PC-9 (cell line): ENCODE data around the gene TADA2B. TPM values are rescaled to one million over a fixed set of nuclear protein-coding genes. Genes with fewer than 3 reads are reported as not detected.

Source experiments
- BruUV-seq: library from RNA; stranded (reverse); fragments of 400-500 nt; replicated peaks from 2 replicates; lab custom pipeline; 2021; lab: Mats Ljungman, UMichigan
- CTCF ChIA-PET: fragments of 300-600 bp; sonication (Branson Sonifier 250); formaldehyde crosslinking; loops from one replicate; lab custom pipeline; 2022; ENCODE audit warnings: antibody characterized with exemption; lab: Charles Lee
- POLR2A ChIA-PET: fragments of 300-600 bp; sonication (Branson Sonifier 250); formaldehyde crosslinking; loops from one replicate; lab custom pipeline; 2022; ENCODE audit warnings: antibody characterized with exemption; ENCODE audit not compliant: unreplicated experiment; lab: Charles Lee
- DNase-seq, 2 experiments: peaks; one replicate each; pipeline versions ENCODE4 v3.0.0 to v3.0.0-alpha.2; 2015 to 2022; ENCODE audit warnings: mixed read lengths in 1 of 2
- H2AFZ ChIP-seq: fragments of 200-600 bp; sonication (generic); 2 replicates; pipeline ENCODE4 v1.8.1; 2017; ENCODE audit warnings: antibody characterized with exemption
- H3F3A ChIP-seq: fragments of 200-600 bp; sonication (generic); 2 replicates; pipeline ENCODE4 v1.8.1; 2017; ENCODE audit warnings: antibody characterized with exemption, mild to moderate bottlenecking, low read depth; ENCODE audit not compliant: insufficient read depth
- H3K27ac ChIP-seq: fragments of 200-600 bp; sonication (generic); 2 replicates; pipeline ENCODE4 v1.6.1; 2016; ENCODE audit warnings: mixed run types
- H3K27me3 ChIP-seq: fragments of 200-600 bp; sonication (generic); 2 replicates; pipeline ENCODE4 v1.6.1; 2016; ENCODE audit warnings: low read depth, mixed run types; ENCODE audit not compliant: insufficient read depth
- H3K36me3 ChIP-seq: fragments of 200-600 bp; sonication (generic); 2 replicates; pipeline ENCODE4 v1.6.1; 2016; ENCODE audit warnings: low read depth, mixed run types
- H3K4me1 ChIP-seq: fragments of 200-600 bp; sonication (generic); replicated peaks from 2 replicates; pipeline ENCODE4 v1.6.1; 2016; ENCODE audit warnings: mixed run types; ENCODE audit not compliant: insufficient read depth
- H3K4me2 ChIP-seq: fragments of 200-600 bp; sonication (generic); 2 replicates; pipeline ENCODE4 v1.6.1; 2017; ENCODE audit warnings: mixed run types
- H3K4me3 ChIP-seq: fragments of 200-600 bp; sonication (generic); 2 replicates; pipeline ENCODE4 v1.6.1; 2016; ENCODE audit warnings: mixed run types
- H3K79me2 ChIP-seq: fragments of 200-600 bp; sonication (generic); 2 replicates; pipeline ENCODE4 v1.6.1; 2017; ENCODE audit warnings: low read depth, mixed run types
- H3K9me2 ChIP-seq: fragments of 200-600 bp; sonication (generic); 2 replicates; pipeline ENCODE4 v1.8.1; 2017; ENCODE audit warnings: mild to moderate bottlenecking; ENCODE audit not compliant: insufficient read depth
- H3K9me3 ChIP-seq: fragments of 200-600 bp; sonication (generic); 2 replicates; pipeline ENCODE4 v1.8.1; 2016; ENCODE audit warnings: low read depth; ENCODE audit not compliant: insufficient read depth
- H4K20me1 ChIP-seq: fragments of 200-600 bp; sonication (generic); 2 replicates; pipeline ENCODE4 v1.8.1; 2017; ENCODE audit not compliant: insufficient read depth
- CTCF ChIP-seq: fragments of 200-600 bp; sonication (generic); conservative IDR thresholded peaks from 2 replicates; pipeline ENCODE4 v1.6.1; 2017; ENCODE audit warnings: mixed run types, antibody characterized with exemption, mild to moderate bottlenecking, moderate library complexity
- EZH2 ChIP-seq: fragments of 200-600 bp; sonication (generic); IDR thresholded peaks from 2 replicates; pipeline ENCODE4 v1.8.0; 2017; ENCODE audit warnings: antibody characterized with exemption, low read depth
- intact Hi-C: fragments of 100-400 bp; cut with micrococcal nuclease; formaldehyde crosslinking; loops from one replicate; pipeline ENCODE4 v1.10.0; 2022; ENCODE audit not compliant: unreplicated experiment
- total RNA-seq: library from RNA; stranded (reverse); gene quantifications from 2 replicates; pipeline ENCODE4 v1.2.3, GENCODE V29; 2021

The TADA2B gene
- total RNA-seq, 1 experiment from 2014 or later = 9.5 TPM

DNA sequence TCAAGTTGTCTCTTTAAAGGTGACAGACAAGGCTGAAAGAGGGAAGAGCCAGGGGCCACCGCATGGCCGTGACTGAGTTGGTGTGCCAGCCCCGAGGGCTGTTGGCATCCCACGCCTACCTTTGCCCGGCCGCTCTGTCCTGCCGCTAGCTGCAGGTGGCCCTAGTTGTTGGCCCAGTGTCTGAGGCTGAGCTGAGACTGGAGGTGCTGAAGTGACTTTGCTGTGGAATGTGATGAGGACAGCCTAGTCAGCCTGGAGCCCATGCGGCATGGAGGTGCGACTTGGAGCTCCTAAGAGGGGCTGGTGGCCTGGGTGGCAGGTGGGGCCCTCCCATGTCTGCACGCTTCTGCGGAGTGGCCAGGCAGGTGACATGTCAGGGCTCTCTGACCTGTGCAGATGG is 6.6 kb downstream of the TADA2B start:
- Histone ChIP-seq H3K9me2 (no peaks in the 10 kb centered on the region), H3K4me1 (0 out of 2 replicates have a peak, but pooled peaks cover 2% of the 10 kb centered on the region), H2AFZ (no peak overlapping the region), H3K36me3 (no peaks in the 10 kb centered on the region), H3K27ac (no peak overlapping the region), H3F3A (no peaks in the 10 kb centered on the region), H4K20me1 (0 out of 2 replicates have a peak, but pooled peaks cover 1% of the 10 kb centered on the region), H3K9me3 (no peaks in the 10 kb centered on the region), H3K4me3 (no peak overlapping the region), H3K27me3 (no peaks in the 10 kb centered on the region), H3K79me2 (peaks cover 18% of the 10 kb centered on the region), H3K4me2 (no peak overlapping the region)
- intact Hi-C loops = no loop called here
- TF ChIP-seq EZH2 (no peak), CTCF (no peak)
- no TSS peak for BruUV-seq
- DNase-seq = no peak
- CTCF ChIA-PET = no interaction called here
- POLR2A ChIA-PET = no interaction called here

DNA sequence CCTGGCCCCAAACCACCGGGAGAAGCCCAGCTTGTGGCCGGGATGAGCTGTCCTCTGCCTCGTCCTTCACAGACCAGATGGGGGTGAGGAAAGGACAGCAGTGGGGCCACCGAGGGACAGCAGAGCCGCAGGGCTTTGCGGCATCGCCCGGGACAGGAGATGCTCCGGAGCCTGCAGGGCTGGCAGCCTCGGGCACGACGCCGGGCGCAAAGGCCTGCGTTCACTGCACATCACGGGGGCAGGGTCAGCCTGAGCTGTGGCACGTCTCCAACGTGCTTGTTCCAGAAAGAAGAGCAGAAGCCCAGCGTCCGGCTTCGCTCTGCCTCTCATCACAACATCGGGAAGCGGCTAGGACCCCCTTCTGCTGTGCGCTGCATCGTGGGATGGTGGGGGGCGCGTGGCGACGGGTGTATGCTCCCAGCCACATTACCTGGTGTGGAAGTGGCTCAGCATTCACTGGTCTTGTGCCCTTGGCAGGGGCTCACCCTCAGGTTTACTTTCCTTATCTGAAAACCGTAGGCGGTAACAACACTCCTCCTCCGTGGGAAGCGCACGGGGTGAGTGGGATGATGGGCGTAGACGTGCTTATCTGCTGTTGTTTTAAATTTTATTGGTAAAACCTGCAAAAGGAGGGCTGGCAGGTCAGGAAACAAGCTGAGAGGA is 7.4 kb downstream of the TADA2B start:
- POLR2A ChIA-PET = interaction anchor here (0.7 kb wide), 1 partner anchor 17 kb away, joined by 5 read pairs; the partner anchor contains the start of gene GRPEL1
- H4K20me1 ChIP-seq = no peaks in the 10 kb centered on the region

GRCh38 chr4:7051144-7051495 is 7.9 kb downstream of the TADA2B start:
- Histone ChIP-seq H4K20me1 (no peaks in the 10 kb centered on the region), H3K4me3 (no peak overlapping the region), H3F3A (no peaks in the 10 kb centered on the region), H3K27me3 (no peaks in the 10 kb centered on the region), H3K4me1 (no peaks in the 10 kb centered on the region), H3K9me3 (no peaks in the 10 kb centered on the region), H3K4me2 (no peak overlapping the region), H3K79me2 (peaks cover 4% of the 10 kb centered on the region), H3K9me2 (no peaks in the 10 kb centered on the region), H2AFZ (no peak overlapping the region), H3K36me3 (no peaks in the 10 kb centered on the region), H3K27ac (no peak overlapping the region)
- POLR2A ChIA-PET = no interaction called here
- TF ChIP-seq EZH2 (no peak), CTCF (no peak)
- intact Hi-C loops = no loop called here
- DNase-seq = no peak
- CTCF ChIA-PET = no interaction called here
- BruUV-seq = no TSS peak

More for the DNA sequence above, 7.4 kb downstream of the TADA2B start:
- H3K9me2 ChIP-seq = no peaks in the 10 kb centered on the region
- H3K27ac ChIP-seq = no peak overlapping the region
- no peaks in the 10 kb centered on the region for H3K27me3 ChIP-seq
- no peak for TF ChIP-seq EZH2
- no peak for TF ChIP-seq CTCF
- no peak overlapping the region for H3K4me2 ChIP-seq
- DNase-seq = no peak
- intact Hi-C loops = no loop called here
- no peak overlapping the region for H3K4me3 ChIP-seq
- H3K36me3 ChIP-seq = no peaks in the 10 kb centered on the region
- CTCF ChIA-PET = no interaction called here
- BruUV-seq = no TSS peak
- no peaks in the 10 kb centered on the region for H3F3A ChIP-seq
- no peak overlapping the region for H2AFZ ChIP-seq
- no peaks in the 10 kb centered on the region for H3K4me1 ChIP-seq
- H3K9me3 ChIP-seq = no peaks in the 10 kb centered on the region
- H3K79me2 ChIP-seq = peaks cover 9% of the 10 kb centered on the region
